Vagina (tissue), 2 donors: ENCODE data around the gene NOL4L.

Source experiments
- CTCF ChIP-seq, 3 experiments: fragments of 450-650 bp in 2 of 3; fragments of 200-600 bp in 1 of 3; sonication (generic) in 1 of 3; IDR thresholded peaks; one replicate each; pipeline ENCODE4 v1.5.1; 2017 to 2019; ENCODE audit warnings: antibody characterized with exemption in 3 of 3, mild to moderate bottlenecking in 2 of 3, moderate library complexity in 2 of 3
- POLR2A ChIP-seq, 2 donors: fragments of 450-650 bp; IDR thresholded peaks; one replicate each; pipeline ENCODE4 v1.6.1; 2017; ENCODE audit warnings: antibody characterized with exemption in 2 of 2, mild to moderate bottlenecking in 2 of 2, moderate library complexity in 2 of 2

- TF ChIP-seq POLR2A (IDR thresholded peaks at IDR 0.05) (no peak), CTCF (IDR thresholded peaks at IDR 0.05) (no peak)
These were observed 76.9 kb downstream of the NOL4L start for GRCh38 chr20:32507998-32508774.
